ENCODE data around the gene FOXC2. TPM values are rescaled to one million over a fixed set of nuclear protein-coding genes. Genes with fewer than 3 reads are reported as not detected.

The FOXC2 gene
- total and polyA plus RNA-seq, 2 donors (not counting 1 experiment from before 2014, with no cell fraction given): not detected

DNA sequence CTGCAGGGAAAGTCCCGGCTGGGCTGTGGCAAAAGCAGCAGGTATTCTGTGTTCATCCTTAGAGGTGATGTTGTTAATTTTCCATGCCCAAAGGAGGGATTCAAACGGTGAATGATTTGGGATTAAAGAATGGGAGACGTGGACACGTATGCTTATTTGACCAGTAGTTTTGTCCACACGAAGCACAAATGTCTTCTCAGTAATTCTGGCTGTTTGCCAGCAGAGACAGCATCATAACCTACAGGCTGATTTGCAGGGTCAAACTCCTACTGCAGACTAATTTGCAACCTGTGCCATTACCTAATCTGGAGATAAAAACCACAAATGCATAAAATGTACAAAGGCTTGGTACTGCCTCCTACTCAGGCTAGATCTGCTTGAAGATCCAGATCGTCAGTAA is 25.7 kb upstream of the FOXC2 start:
- no peak overlapping the region for H2AFZ ChIP-seq (ENCODE audit: insufficient read depth, low read depth, low read length, poor library complexity, severe bottlenecking)
- H3K27me3 ChIP-seq (replicated peaks in 1 of 4; ENCODE audit: control extremely low read depth in 1 of 4, control insufficient read depth in 3 of 4, insufficient read depth in 4 of 4, low read length in 3 of 4): no peaks in the 10 kb centered on the region
- Mint-ChIP-seq H3K9me3 (ENCODE audit: insufficient read depth) (no peaks in the 10 kb centered on the region), H3K27ac (no peak overlapping the region), H3K4me3 (no peak overlapping the region), H3K4me1 (no peaks in the 10 kb centered on the region), H3K27me3 (no peaks in the 10 kb centered on the region)
- no peaks in the 10 kb centered on the region for H4K20me1 ChIP-seq (ENCODE audit: control insufficient read depth, insufficient read depth, low read length, poor library complexity, severe bottlenecking)
- intact Hi-C loops (cut with micrococcal nuclease): no loop called here
- TF ChIP-seq, protein P1, sequence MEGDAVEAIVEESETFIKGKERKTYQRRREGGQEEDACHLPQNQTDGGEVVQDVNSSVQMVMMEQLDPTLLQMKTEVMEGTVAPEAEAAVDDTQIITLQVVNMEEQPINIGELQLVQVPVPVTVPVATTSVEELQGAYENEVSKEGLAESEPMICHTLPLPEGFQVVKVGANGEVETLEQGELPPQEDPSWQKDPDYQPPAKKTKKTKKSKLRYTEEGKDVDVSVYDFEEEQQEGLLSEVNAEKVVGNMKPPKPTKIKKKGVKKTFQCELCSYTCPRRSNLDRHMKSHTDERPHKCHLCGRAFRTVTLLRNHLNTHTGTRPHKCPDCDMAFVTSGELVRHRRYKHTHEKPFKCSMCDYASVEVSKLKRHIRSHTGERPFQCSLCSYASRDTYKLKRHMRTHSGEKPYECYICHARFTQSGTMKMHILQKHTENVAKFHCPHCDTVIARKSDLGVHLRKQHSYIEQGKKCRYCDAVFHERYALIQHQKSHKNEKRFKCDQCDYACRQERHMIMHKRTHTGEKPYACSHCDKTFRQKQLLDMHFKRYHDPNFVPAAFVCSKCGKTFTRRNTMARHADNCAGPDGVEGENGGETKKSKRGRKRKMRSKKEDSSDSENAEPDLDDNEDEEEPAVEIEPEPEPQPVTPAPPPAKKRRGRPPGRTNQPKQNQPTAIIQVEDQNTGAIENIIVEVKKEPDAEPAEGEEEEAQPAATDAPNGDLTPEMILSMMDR (IDR thresholded peaks at IDR 0.05): no peak
- TF ChIP-seq EZH2 (IDR thresholded peaks at IDR 0.05; ENCODE audit: borderline replicate concordance, insufficient read depth, low read depth, low read length, poor library complexity, severe bottlenecking): no peak
- CTCF ChIA-PET: no interaction called here
- no peaks in the 10 kb centered on the region for H3K4me1 ChIP-seq (ENCODE audit: control insufficient read depth in 2 of 2, insufficient read depth in 2 of 2, low read length in 2 of 2)
- DNase-seq: no peak
- POLR2A ChIA-PET: no interaction called here
- H3K4me2 ChIP-seq (replicated peaks; ENCODE audit: low read depth, low read length, poor library complexity, severe bottlenecking): no peak overlapping the region
- H3K79me2 ChIP-seq (ENCODE audit: control insufficient read depth, insufficient read depth, low read length): no peaks in the 10 kb centered on the region
- H3K4me3 ChIP-seq (ENCODE audit: control extremely low read depth in 1 of 5, extremely low read depth in 1 of 5, insufficient read depth in 1 of 5, low read depth in 2 of 5, low read length in 4 of 5): no peak overlapping the region
- no peak overlapping the region for H3K9ac ChIP-seq (ENCODE audit: low read length)
- H3K9me3 ChIP-seq (ENCODE audit: control extremely low read depth in 1 of 3, control insufficient read depth in 2 of 3, insufficient read depth in 1 of 3, low read length in 2 of 3): no peaks in the 10 kb centered on the region
- no peak overlapping the region for H3K27ac ChIP-seq (ENCODE audit: low read length in 2 of 2)
- peaks cover 0 to 74% of the 10 kb centered on the region in 2 experiments for H3K36me3 ChIP-seq (replicated peaks in 1 of 2; ENCODE audit: control extremely low read depth in 1 of 2, control insufficient read depth in 1 of 2, extremely low read depth in 1 of 2, insufficient read depth in 2 of 2, low read length in 1 of 2)
- no peak for ATAC-seq (ENCODE audit: low read depth)
- 89% methylated on average over 5 of the region's 6 CpGs for WGBS (ENCODE audit: insufficient coverage)

DNA sequence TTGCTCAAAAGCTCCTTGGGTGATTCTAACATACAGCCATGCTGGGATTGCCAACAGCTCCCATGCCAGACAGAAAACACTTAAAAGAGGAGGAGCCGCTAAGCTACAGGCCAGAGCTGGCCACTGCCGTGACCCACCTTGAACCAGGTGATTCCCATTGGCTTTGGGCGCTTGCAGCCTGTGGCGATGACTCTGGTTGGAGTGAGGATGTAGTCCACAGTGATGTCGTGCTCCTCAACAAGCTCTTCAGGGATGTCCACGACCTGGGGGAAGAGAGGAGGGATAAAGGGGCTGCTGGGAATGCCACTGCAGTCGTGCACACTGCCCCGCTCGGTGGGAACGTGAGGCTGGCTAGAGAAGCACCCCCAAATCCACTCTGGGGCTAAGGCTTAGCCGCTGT is 25.1 kb upstream of the FOXC2 start:
- ChIA-PET POLR2A (no interaction called here), CTCF (no interaction called here)
- no peaks in the 10 kb centered on the region for H4K20me1 ChIP-seq (ENCODE audit: control insufficient read depth, insufficient read depth, low read length, poor library complexity, severe bottlenecking)
- H3K4me3 ChIP-seq (ENCODE audit: control extremely low read depth in 1 of 5, extremely low read depth in 1 of 5, insufficient read depth in 1 of 5, low read depth in 2 of 5, low read length in 4 of 5): no peak overlapping the region
- WGBS (ENCODE audit: insufficient coverage): 94% methylated on average over 10 of the region's 11 CpGs
- no peaks in the 10 kb centered on the region for H3K9me3 ChIP-seq (ENCODE audit: control extremely low read depth in 1 of 3, control insufficient read depth in 2 of 3, insufficient read depth in 1 of 3, low read length in 2 of 3)
- intact Hi-C loops (cut with micrococcal nuclease): no loop called here
- H3K27ac ChIP-seq (ENCODE audit: low read length in 2 of 2): no peak overlapping the region
- no peak overlapping the region for H2AFZ ChIP-seq (ENCODE audit: insufficient read depth, low read depth, low read length, poor library complexity, severe bottlenecking)
- no peak for TF ChIP-seq EZH2 (IDR thresholded peaks at IDR 0.05; ENCODE audit: borderline replicate concordance, insufficient read depth, low read depth, low read length, poor library complexity, severe bottlenecking)
- TF ChIP-seq, protein P1 (IDR thresholded peaks at IDR 0.05): no peak
- Mint-ChIP-seq H3K4me1 (no peaks in the 10 kb centered on the region), H3K4me3 (no peak overlapping the region), H3K27me3 (no peaks in the 10 kb centered on the region), H3K27ac (no peak overlapping the region), H3K9me3 (ENCODE audit: insufficient read depth) (no peaks in the 10 kb centered on the region)
- H3K79me2 ChIP-seq (ENCODE audit: control insufficient read depth, insufficient read depth, low read length): no peaks in the 10 kb centered on the region
- no peak overlapping the region for H3K9ac ChIP-seq (ENCODE audit: low read length)
- no peak overlapping the region for H3K4me2 ChIP-seq (replicated peaks; ENCODE audit: low read depth, low read length, poor library complexity, severe bottlenecking)
- H3K36me3 ChIP-seq (replicated peaks in 1 of 2; ENCODE audit: control extremely low read depth in 1 of 2, control insufficient read depth in 1 of 2, extremely low read depth in 1 of 2, insufficient read depth in 2 of 2, low read length in 1 of 2): peaks cover 0 to 78% of the 10 kb centered on the region in 2 experiments
- DNase-seq (no peak), ATAC-seq (ENCODE audit: low read depth) (no peak)
- H3K27me3 ChIP-seq (replicated peaks in 1 of 4; ENCODE audit: control extremely low read depth in 1 of 4, control insufficient read depth in 3 of 4, insufficient read depth in 4 of 4, low read length in 3 of 4): no peaks in the 10 kb centered on the region
- no peaks in the 10 kb centered on the region for H3K4me1 ChIP-seq (ENCODE audit: control insufficient read depth in 2 of 2, insufficient read depth in 2 of 2, low read length in 2 of 2)
